Measurements from ENCODE around the gene TPD52L3.

TPD52L3 gene

DNA sequence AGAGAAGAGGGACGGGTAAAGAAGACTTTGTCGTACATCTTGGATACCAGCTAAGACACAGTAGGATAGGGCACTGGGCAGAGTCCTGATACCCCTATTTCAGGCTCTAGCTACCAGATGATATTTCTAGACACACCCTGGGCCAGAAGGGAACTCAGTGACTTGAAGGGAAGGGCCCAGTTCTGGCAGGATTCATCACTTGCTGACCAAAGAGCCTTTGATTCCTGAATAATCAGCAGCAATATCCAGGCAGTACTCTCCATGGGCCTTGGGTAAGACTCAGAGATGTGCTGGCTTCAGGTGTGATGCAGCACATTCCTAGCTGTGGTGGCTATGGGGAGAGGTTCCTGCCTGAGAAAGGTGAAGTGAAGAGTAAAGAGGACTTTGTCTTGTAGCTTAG is 40.7 kb downstream of the TPD52L3 start:
- Histone ChIP-seq H3K4me3 (ENCODE audit: low read length) (no peak overlapping the region), H4K20me1 (ENCODE audit: insufficient read depth, low read length) (no peaks in the 10 kb centered on the region)

More for the DNA sequence above, 40.7 kb downstream of the TPD52L3 start:
- Histone ChIP-seq H3K79me2 (ENCODE audit: low read length) (no peaks in the 10 kb centered on the region), H3K36me3 (replicated peaks; ENCODE audit: insufficient read depth, low read length) (no peaks in the 10 kb centered on the region), H3K4me1 (ENCODE audit: low read length) (no peaks in the 10 kb centered on the region), H3F3A (ENCODE audit: insufficient read depth, low read length) (no peaks in the 10 kb centered on the region), H3K9ac (ENCODE audit: low read length) (no peak overlapping the region), H2AFZ (ENCODE audit: low read length) (no peak overlapping the region), H3K9me3 (replicated peaks; ENCODE audit: insufficient read depth, low read length) (no peaks in the 10 kb centered on the region), H3K4me2 (ENCODE audit: low read depth, low read length) (no peak overlapping the region), H3K9me2 (replicated peaks; ENCODE audit: insufficient read depth, low read length) (no peaks in the 10 kb centered on the region), H3K27ac (ENCODE audit: low read length) (no peak overlapping the region), H3K27me3 (replicated peaks; ENCODE audit: insufficient read depth, low read length) (no peaks in the 10 kb centered on the region)
- DNase-seq: no peak
- TF ChIP-seq, protein P1, sequence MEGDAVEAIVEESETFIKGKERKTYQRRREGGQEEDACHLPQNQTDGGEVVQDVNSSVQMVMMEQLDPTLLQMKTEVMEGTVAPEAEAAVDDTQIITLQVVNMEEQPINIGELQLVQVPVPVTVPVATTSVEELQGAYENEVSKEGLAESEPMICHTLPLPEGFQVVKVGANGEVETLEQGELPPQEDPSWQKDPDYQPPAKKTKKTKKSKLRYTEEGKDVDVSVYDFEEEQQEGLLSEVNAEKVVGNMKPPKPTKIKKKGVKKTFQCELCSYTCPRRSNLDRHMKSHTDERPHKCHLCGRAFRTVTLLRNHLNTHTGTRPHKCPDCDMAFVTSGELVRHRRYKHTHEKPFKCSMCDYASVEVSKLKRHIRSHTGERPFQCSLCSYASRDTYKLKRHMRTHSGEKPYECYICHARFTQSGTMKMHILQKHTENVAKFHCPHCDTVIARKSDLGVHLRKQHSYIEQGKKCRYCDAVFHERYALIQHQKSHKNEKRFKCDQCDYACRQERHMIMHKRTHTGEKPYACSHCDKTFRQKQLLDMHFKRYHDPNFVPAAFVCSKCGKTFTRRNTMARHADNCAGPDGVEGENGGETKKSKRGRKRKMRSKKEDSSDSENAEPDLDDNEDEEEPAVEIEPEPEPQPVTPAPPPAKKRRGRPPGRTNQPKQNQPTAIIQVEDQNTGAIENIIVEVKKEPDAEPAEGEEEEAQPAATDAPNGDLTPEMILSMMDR (IDR thresholded peaks at IDR 0.05; ENCODE audit: low read length): no peak
- TF ChIP-seq EZH2 (optimal IDR thresholded peaks at IDR 0.05; ENCODE audit: low read depth, low read length) (no peak), EZH2phosphoT487 (IDR thresholded peaks at IDR 0.05; ENCODE audit: low read length) (no peak)
